Activated naive CD4-positive, alpha-beta T cell treated with anti-CD3 and anti-CD28 coated beads for 36 hours (primary cell): Measurements from ENCODE around the gene DGKD. TPM values are rescaled to one million over a fixed set of nuclear protein-coding genes. Genes with fewer than 3 reads are reported as not detected.

Source experiments
- CTCF ChIA-PET: fragments of 350-600 bp; sonication (Branson Sonifier 250); formaldehyde crosslinking; loops from one replicate; lab custom pipeline; 2021; ENCODE audit warnings: antibody characterized with exemption; lab: Charles Lee
- DNase-seq: peaks from one replicate; pipeline ENCODE4 v3.0.0-alpha.2; 2020
- H3K27ac Mint-ChIP-seq: one replicate; pipeline ENCODE4 v1.8.0; 2021; ENCODE audit warnings: mild to moderate bottlenecking, mixed read lengths
- H3K27me3 Mint-ChIP-seq: one replicate; pipeline ENCODE4 v1.8.0; 2021; ENCODE audit warnings: low read depth, mixed read lengths
- H3K36me3 Mint-ChIP-seq: one replicate; pipeline ENCODE4 v1.8.0; 2021; ENCODE audit warnings: low read depth, mixed read lengths
- H3K4me1 Mint-ChIP-seq: one replicate; pipeline ENCODE4 v1.8.0; 2021; ENCODE audit warnings: low read depth, mixed read lengths
- H3K4me3 Mint-ChIP-seq: one replicate; pipeline ENCODE4 v1.8.0; 2021; ENCODE audit warnings: mild to moderate bottlenecking, moderate library complexity, mixed read lengths
- H3K9me3 Mint-ChIP-seq: one replicate; pipeline ENCODE4 v1.8.0; 2021; ENCODE audit warnings: mixed read lengths
- intact Hi-C: fragments of 100-400 bp; cut with micrococcal nuclease; formaldehyde crosslinking; loops from one replicate; pipeline ENCODE4 v1.15.1; 2023
- total RNA-seq, 2 experiments: library from RNA; stranded (reverse); gene quantifications; one replicate each; pipeline ENCODE4 v1.2.3, GENCODE V29; 2021

Gene DGKD
- total RNA-seq, 2 experiments from 2014 or later: 68.9 to 72.3 TPM

GRCh38 chr2:233492751-233493150 is 138.5 kb downstream of the DGKD start:
- CTCF ChIA-PET: no interaction called here
- H3K4me3 Mint-ChIP-seq: no peak overlapping the region

GRCh38 chr2:233495503-233496496 is 141.5 kb downstream of the DGKD start:
- Mint-ChIP-seq H3K9me3 (no peaks in the 10 kb centered on the region), H3K27me3 (no peaks in the 10 kb centered on the region), H3K27ac (no peak overlapping the region), H3K4me3 (no peak overlapping the region), H3K4me1 (no peaks in the 10 kb centered on the region), H3K36me3 (peaks cover 6% of the 10 kb centered on the region)
- intact Hi-C loops: no loop called here
- DNase-seq: no peak
- CTCF ChIA-PET: interaction anchor here (0.9 kb wide), 1 partner anchor 216 kb away, joined by 3 read pairs; no protein-coding TSS in a partner anchor

More at GRCh38 chr2:233492751-233493150, 138.5 kb downstream of the DGKD start:
- H3K4me1 Mint-ChIP-seq: no peaks in the 10 kb centered on the region
- no peaks in the 10 kb centered on the region for H3K9me3 Mint-ChIP-seq
- intact Hi-C loops: no loop called here
- no peaks in the 10 kb centered on the region for H3K27me3 Mint-ChIP-seq
- no peak overlapping the region for H3K27ac Mint-ChIP-seq
- peaks cover 8% of the 10 kb centered on the region for H3K36me3 Mint-ChIP-seq
- no peak for DNase-seq

GRCh38 chr2:233497692-233498091 is 143.4 kb downstream of the DGKD start:
- no peak for DNase-seq
- CTCF ChIA-PET: no interaction called here
- intact Hi-C loops: no loop called here
- H3K27ac Mint-ChIP-seq: no peak overlapping the region
- H3K4me1 Mint-ChIP-seq: no peaks in the 10 kb centered on the region
- H3K9me3 Mint-ChIP-seq: peaks cover 3% of the 10 kb centered on the region
- no peak overlapping the region for H3K4me3 Mint-ChIP-seq
- H3K36me3 Mint-ChIP-seq: peaks cover 17% of the 10 kb centered on the region
- H3K27me3 Mint-ChIP-seq: no peaks in the 10 kb centered on the region

- CTCF ChIA-PET: no interaction called here
- H3K4me3 Mint-ChIP-seq: no peak overlapping the region
- no peak for DNase-seq
- H3K9me3 Mint-ChIP-seq: peaks cover 7% of the 10 kb centered on the region
- no peaks in the 10 kb centered on the region for H3K27me3 Mint-ChIP-seq
- peaks cover 21% of the 10 kb centered on the region for H3K36me3 Mint-ChIP-seq
- H3K4me1 Mint-ChIP-seq: no peaks in the 10 kb centered on the region
- intact Hi-C loops: no loop called here
- H3K27ac Mint-ChIP-seq: no peak overlapping the region
Observed at GRCh38 chr2:233498126-233498525, 143.8 kb downstream of the DGKD start.

GRCh38 chr2:233499928-233500327 is 145.6 kb downstream of the DGKD start:
- CTCF ChIA-PET: no interaction called here
- Mint-ChIP-seq H3K36me3 (peaks cover 34% of the 10 kb centered on the region), H3K27me3 (no peaks in the 10 kb centered on the region), H3K4me3 (no peak overlapping the region), H3K9me3 (peaks cover 21% of the 10 kb centered on the region), H3K4me1 (no peaks in the 10 kb centered on the region), H3K27ac (no peak overlapping the region)
- no peak for DNase-seq
- intact Hi-C loops: no loop called here

DNA sequence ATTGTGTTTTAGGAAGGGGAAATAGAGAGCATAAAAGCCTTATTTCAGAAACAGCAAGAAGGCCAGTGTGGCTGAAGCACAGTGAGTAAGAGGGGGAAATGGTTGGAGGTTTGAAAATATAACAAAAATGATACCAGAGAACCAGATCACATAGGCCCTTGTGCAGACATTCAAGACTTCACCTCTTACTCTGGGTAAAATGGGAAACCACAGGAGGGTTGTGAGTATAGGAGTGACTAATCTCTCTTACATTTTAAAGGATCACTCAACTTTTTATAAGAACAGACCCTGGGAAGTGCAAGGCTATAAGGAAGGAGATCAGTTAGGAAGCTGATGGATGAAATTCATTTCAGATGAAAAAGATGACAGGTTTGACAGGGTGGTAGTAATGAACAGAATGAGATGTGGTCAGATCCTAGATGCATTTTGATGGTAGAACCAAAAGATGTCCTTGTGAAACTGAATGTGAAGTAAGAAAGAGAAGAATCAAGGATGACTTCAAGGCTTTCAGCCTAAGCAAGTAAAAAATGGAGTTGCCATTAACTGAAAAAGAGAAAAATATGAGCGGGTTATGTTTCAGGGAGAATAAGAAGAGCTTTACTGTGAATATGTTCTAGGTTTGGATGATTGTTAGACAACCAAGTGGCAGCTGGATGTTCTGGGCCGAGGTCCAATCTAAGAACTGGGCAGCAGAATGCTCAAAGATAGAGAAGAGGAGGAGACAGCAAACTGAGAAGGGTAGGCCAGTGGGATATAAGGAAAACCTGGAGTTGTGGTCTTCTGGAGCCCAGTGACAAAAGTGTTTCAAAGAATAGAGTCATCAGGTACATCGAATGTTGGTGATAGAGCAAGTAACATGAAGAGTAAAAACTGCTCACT is 147.1 kb downstream of the DGKD start:
- H3K9me3 Mint-ChIP-seq: peaks cover 21% of the 10 kb centered on the region
- no peak overlapping the region for H3K27ac Mint-ChIP-seq
- CTCF ChIA-PET: interaction anchor here (0.5 kb wide), 1 partner anchor 59 kb away, joined by 3 read pairs; no protein-coding TSS in a partner anchor
- no peak overlapping the region for H3K4me3 Mint-ChIP-seq
- H3K27me3 Mint-ChIP-seq: no peaks in the 10 kb centered on the region
- H3K36me3 Mint-ChIP-seq: peaks cover 47% of the 10 kb centered on the region
- intact Hi-C loops: no loop called here
- DNase-seq: no peak
- H3K4me1 Mint-ChIP-seq: no peaks in the 10 kb centered on the region

DNA sequence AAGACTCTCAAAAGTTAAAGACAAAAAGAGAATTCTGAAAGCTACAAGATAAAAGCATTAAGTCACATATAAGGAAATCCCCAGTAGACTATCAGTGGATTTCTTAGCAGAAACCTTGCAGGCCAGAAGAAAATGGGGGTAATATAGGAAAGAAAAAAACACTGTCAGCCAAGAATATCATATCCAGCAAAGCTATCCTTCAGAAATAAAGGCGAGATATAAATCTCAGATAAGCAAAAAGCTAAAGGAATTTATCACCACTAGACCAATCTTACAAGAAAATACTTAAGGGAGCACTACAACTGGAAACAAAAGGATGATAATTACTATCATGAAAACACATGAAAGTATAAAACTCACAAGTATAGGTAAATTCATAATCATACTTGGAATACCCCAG is 149.2 kb downstream of the DGKD start:
- intact Hi-C loops: no loop called here
- DNase-seq: no peak
- no peak overlapping the region for H3K27ac Mint-ChIP-seq
- no peaks in the 10 kb centered on the region for H3K27me3 Mint-ChIP-seq
- H3K36me3 Mint-ChIP-seq: peaks cover 54% of the 10 kb centered on the region
- H3K9me3 Mint-ChIP-seq: peaks cover 21% of the 10 kb centered on the region
- CTCF ChIA-PET: no interaction called here
- no peaks in the 10 kb centered on the region for H3K4me1 Mint-ChIP-seq
- no peak overlapping the region for H3K4me3 Mint-ChIP-seq

DNA sequence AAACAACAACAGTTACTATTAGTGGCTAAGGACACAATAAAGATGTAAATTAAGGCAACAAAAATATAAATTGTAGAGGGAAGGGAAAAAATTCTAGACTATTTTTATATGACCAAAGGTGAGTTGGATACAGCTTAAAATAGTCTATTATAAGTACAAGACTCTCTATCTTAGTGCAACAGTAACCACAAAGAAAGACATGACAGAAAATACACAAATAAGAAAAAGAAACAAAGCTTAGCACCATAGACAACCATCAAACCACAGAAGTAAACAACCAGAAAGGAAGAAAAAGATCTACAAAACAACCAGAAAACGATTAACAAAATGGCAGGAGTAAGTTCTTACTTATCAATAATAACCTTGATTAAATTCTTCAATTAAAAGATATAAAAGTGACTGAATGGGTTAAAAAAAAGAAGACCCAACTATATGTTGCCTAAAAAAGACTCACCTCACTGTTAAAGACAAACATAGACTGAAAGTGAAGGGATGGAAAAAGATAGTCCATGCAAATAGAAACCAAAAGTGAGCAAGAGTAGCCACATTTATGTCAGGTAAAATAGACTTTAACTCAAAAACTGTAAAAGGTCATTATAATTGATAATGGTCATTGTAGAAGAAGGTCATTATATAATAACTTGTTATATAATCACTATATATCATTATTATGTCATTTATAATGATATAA is 149.8 kb downstream of the DGKD start:
- no peak overlapping the region for H3K4me3 Mint-ChIP-seq
- no peak overlapping the region for H3K27ac Mint-ChIP-seq
- CTCF ChIA-PET: no interaction called here
- H3K27me3 Mint-ChIP-seq: no peaks in the 10 kb centered on the region
- H3K36me3 Mint-ChIP-seq: peaks cover 54% of the 10 kb centered on the region
- peaks cover 21% of the 10 kb centered on the region for H3K9me3 Mint-ChIP-seq
- H3K4me1 Mint-ChIP-seq: no peaks in the 10 kb centered on the region
- no peak for DNase-seq
- intact Hi-C loops: no loop called here

GRCh38 chr2:233513953-233514655 is 159.8 kb downstream of the DGKD start:
- no peak overlapping the region for H3K27ac Mint-ChIP-seq
- intact Hi-C loops: no loop called here

DNA sequence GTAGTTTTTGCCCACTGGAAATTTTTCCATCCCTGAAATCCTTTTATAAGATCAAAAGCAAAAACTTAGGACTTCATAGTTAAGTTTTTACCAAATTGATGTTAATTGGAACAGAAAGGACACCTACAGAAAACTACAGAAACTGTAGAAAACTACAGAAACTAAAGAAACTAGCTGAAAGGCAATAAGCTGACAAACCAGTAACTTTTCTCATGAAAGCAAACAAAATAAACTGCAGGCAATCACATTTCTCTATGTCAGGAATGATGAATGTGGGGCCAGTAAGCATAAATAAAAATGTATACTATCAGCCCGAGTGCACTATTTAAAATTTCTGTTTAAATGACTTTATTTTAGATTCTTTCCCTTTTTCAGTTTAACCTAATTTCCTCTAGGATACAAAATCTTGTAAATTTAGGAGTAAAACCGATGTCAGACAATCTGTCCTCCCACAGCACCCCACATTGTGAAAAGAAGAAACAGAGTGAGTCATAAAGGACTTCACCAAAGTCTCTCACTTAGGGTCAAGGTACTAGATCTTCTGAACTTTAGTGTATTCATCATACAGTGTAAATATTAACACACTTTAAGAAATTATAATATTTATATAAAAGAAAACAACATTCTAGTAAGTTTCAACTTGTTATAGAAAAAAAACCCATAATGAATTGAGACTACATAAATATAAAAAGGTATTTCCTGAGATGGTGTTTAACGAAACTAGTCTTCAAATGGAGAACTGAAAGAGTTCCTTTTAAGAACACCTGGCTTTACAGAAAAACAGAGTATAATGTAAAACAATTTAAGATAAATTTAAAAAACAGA is 165.7 kb downstream of the DGKD start:
- H3K36me3 Mint-ChIP-seq: peaks cover 14% of the 10 kb centered on the region
- H3K4me1 Mint-ChIP-seq: peaks cover 1% of the 10 kb centered on the region
- no peak overlapping the region for H3K27ac Mint-ChIP-seq
- no peak overlapping the region for H3K4me3 Mint-ChIP-seq
- intact Hi-C loops: no loop called here
- no peaks in the 10 kb centered on the region for H3K9me3 Mint-ChIP-seq
- H3K27me3 Mint-ChIP-seq: no peaks in the 10 kb centered on the region
- no peak for DNase-seq
- CTCF ChIA-PET: no interaction called here

More at GRCh38 chr2:233513953-233514655, 159.8 kb downstream of the DGKD start:
- no peak for DNase-seq
- CTCF ChIA-PET: no interaction called here
- Mint-ChIP-seq H3K36me3 (peaks cover 6% of the 10 kb centered on the region), H3K27me3 (no peaks in the 10 kb centered on the region), H3K9me3 (no peaks in the 10 kb centered on the region), H3K4me1 (no peaks in the 10 kb centered on the region), H3K4me3 (no peak overlapping the region)
